Stimulated activated naive B cell treated with anti-CD40 and anti-IgM and Interleukin-4, amounts not matched to agents 10 μg/mL and 1 μg/mL and 100 μg/mL, for 72 hours (primary cell): ENCODE data around the gene DPYD.
A peak's percentile ranks its signal among the peaks of the same experiment; 100 is the strongest.

Experiments used
- ATAC-seq, 2 donors: fragments of 150-1000 bp; cut with Tn5 transposase; replicated peaks; 2 replicates each; pipeline ENCODE4 v1.10.0; 2021; ENCODE audit warnings: moderate library complexity in 1 of 2
- DNase-seq: peaks from one replicate; pipeline ENCODE4 v3.0.0; 2021
- H3K27ac Mint-ChIP-seq: one replicate; pipeline ENCODE4 v1.8.0; 2022; ENCODE audit warnings: mild to moderate bottlenecking, mixed read lengths
- H3K27me3 Mint-ChIP-seq, 2 donors: one replicate each; pipeline ENCODE4 v1.8.0; 2022; ENCODE audit warnings: mixed read lengths in 2 of 2
- H3K36me3 Mint-ChIP-seq, 2 donors: one replicate each; pipeline ENCODE4 v1.8.0; 2022; ENCODE audit warnings: mixed read lengths in 2 of 2, mild to moderate bottlenecking in 1 of 2
- H3K4me1 Mint-ChIP-seq, 2 donors: one replicate each; pipeline ENCODE4 v1.8.0; 2022; ENCODE audit warnings: mixed read lengths in 2 of 2, mild to moderate bottlenecking in 1 of 2
- H3K4me3 Mint-ChIP-seq, 2 donors: one replicate each; pipeline ENCODE4 v1.8.0; 2022; ENCODE audit warnings: mild to moderate bottlenecking in 2 of 2, mixed read lengths in 2 of 2, moderate library complexity in 1 of 2
- H3K9me3 Mint-ChIP-seq, 2 donors: one replicate each; pipeline ENCODE4 v1.8.0; 2022; ENCODE audit warnings: mixed read lengths in 2 of 2, mild to moderate bottlenecking in 1 of 2

DPYD gene

GRCh38 chr1:97501628-97502027 is 419.2 kb downstream of the DPYD start:
- peaks cover 9 to 15% of the 10 kb centered on the region in 2 donors for H3K4me1 Mint-ChIP-seq
- H3K36me3 Mint-ChIP-seq: peaks cover 4 to 11% of the 10 kb centered on the region in 2 donors
- H3K4me3 Mint-ChIP-seq: no peak overlapping the region
- H3K27ac Mint-ChIP-seq: no peak overlapping the region
- DNase-seq (no peak), ATAC-seq (no peak)
- H3K9me3 Mint-ChIP-seq: peaks cover 4 to 5% of the 10 kb centered on the region in 2 donors
- H3K27me3 Mint-ChIP-seq: no peaks in the 10 kb centered on the region

- H3K4me1 Mint-ChIP-seq: peaks cover 8 to 11% of the 10 kb centered on the region in 2 donors
- no peak overlapping the region for H3K27ac Mint-ChIP-seq
- no peaks in the 10 kb centered on the region for H3K27me3 Mint-ChIP-seq
- no peak overlapping the region for H3K4me3 Mint-ChIP-seq
- peaks cover 4 to 5% of the 10 kb centered on the region in 2 donors for H3K9me3 Mint-ChIP-seq
- peaks cover 4 to 11% of the 10 kb centered on the region in 2 donors for H3K36me3 Mint-ChIP-seq
- DNase-seq: no peak
- ATAC-seq: no peak
These were observed 420.1 kb downstream of the DPYD start for GRCh38 chr1:97500760-97501159.

GRCh38 chr1:97499667-97500066 is 421.2 kb downstream of the DPYD start:
- DNase-seq: no peak
- Mint-ChIP-seq H3K27ac (no peak overlapping the region), H3K27me3 (no peaks in the 10 kb centered on the region), H3K9me3 (peaks cover 4 to 5% of the 10 kb centered on the region in 2 donors), H3K4me1 (peaks cover under 1% of the 10 kb centered on the region in 2 donors), H3K4me3 (no peak overlapping the region), H3K36me3 (peaks cover 4 to 11% of the 10 kb centered on the region in 2 donors)
- no peak for ATAC-seq

- H3K4me1 Mint-ChIP-seq: peaks cover 2 to 3% of the 10 kb centered on the region in 2 donors
- DNase-seq (no peak), ATAC-seq (no peak)
- no peaks in the 10 kb centered on the region for H3K9me3 Mint-ChIP-seq
- H3K4me3 Mint-ChIP-seq: no peak overlapping the region
- no peak overlapping the region for H3K27ac Mint-ChIP-seq
- no peaks in the 10 kb centered on the region for H3K36me3 Mint-ChIP-seq
- no peaks in the 10 kb centered on the region for H3K27me3 Mint-ChIP-seq
These were observed 431.0 kb downstream of the DPYD start for GRCh38 chr1:97489834-97490233.

GRCh38 chr1:97488530-97488929 is 432.3 kb downstream of the DPYD start:
- ATAC-seq (no peak), DNase-seq (no peak)
- Mint-ChIP-seq H3K27ac (no peak overlapping the region), H3K4me3 (no peak overlapping the region), H3K9me3 (no peaks in the 10 kb centered on the region), H3K36me3 (no peaks in the 10 kb centered on the region), H3K27me3 (no peaks in the 10 kb centered on the region), H3K4me1 (peaks cover 3 to 7% of the 10 kb centered on the region in 2 donors)

- DNase-seq (no peak), ATAC-seq (no peak)
- peaks cover 3 to 7% of the 10 kb centered on the region in 2 donors for H3K4me1 Mint-ChIP-seq
- H3K4me3 Mint-ChIP-seq: no peak overlapping the region
- H3K36me3 Mint-ChIP-seq: peaks cover 13 to 15% of the 10 kb centered on the region in 2 donors
- no peak overlapping the region for H3K27ac Mint-ChIP-seq
- no peaks in the 10 kb centered on the region for H3K27me3 Mint-ChIP-seq
- peaks cover 5% of the 10 kb centered on the region in 2 donors for H3K9me3 Mint-ChIP-seq
These were observed 438.8 kb downstream of the DPYD start for GRCh38 chr1:97482022-97482421.

- no peak for ATAC-seq
- Mint-ChIP-seq H3K4me1 (peaks cover 6 to 11% of the 10 kb centered on the region in 2 donors), H3K4me3 (no peak overlapping the region), H3K9me3 (peaks cover 8 to 12% of the 10 kb centered on the region in 2 donors), H3K36me3 (peaks cover 21 to 22% of the 10 kb centered on the region in 2 donors), H3K27me3 (no peaks in the 10 kb centered on the region), H3K27ac (no peak overlapping the region)
- no peak for DNase-seq
These were observed 453.4 kb downstream of the DPYD start for GRCh38 chr1:97467445-97467844.

- Mint-ChIP-seq H3K4me3 (no peak overlapping the region), H3K9me3 (peaks cover 8 to 15% of the 10 kb centered on the region in 2 donors)
- no peak for ATAC-seq
These were observed 456.5 kb downstream of the DPYD start for GRCh38 chr1:97464305-97464704.

GRCh38 chr1:97461782-97462181 is 459.1 kb downstream of the DPYD start:
- peak; percentile 55 to 59 for ATAC-seq
- H3K9me3 Mint-ChIP-seq: peaks cover 8 to 12% of the 10 kb centered on the region in 2 donors
- no peaks in the 10 kb centered on the region for H3K27me3 Mint-ChIP-seq
- H3K4me1 Mint-ChIP-seq: peaks cover 11 to 25% of the 10 kb centered on the region in 2 donors
- peak overlapping the region; percentile 37 for H3K27ac Mint-ChIP-seq
- no peak for DNase-seq
- H3K4me3 Mint-ChIP-seq: no peak overlapping the region
- H3K36me3 Mint-ChIP-seq: peaks cover 27 to 30% of the 10 kb centered on the region in 2 donors

More at GRCh38 chr1:97464305-97464704, 456.5 kb downstream of the DPYD start:
- no peak overlapping the region for H3K27ac Mint-ChIP-seq
- peaks cover 11 to 25% of the 10 kb centered on the region in 2 donors for H3K4me1 Mint-ChIP-seq
- no peak for DNase-seq
- H3K36me3 Mint-ChIP-seq: peaks cover 25 to 26% of the 10 kb centered on the region in 2 donors
- H3K27me3 Mint-ChIP-seq: no peaks in the 10 kb centered on the region

GRCh38 chr1:97457446-97458089 is 463.3 kb downstream of the DPYD start:
- no peak overlapping the region for H3K4me3 Mint-ChIP-seq
- no peak overlapping the region for H3K27ac Mint-ChIP-seq
- DNase-seq (no peak), ATAC-seq (no peak)
- H3K36me3 Mint-ChIP-seq: peaks cover 6 to 10% of the 10 kb centered on the region in 2 donors
- H3K27me3 Mint-ChIP-seq: no peaks in the 10 kb centered on the region
- H3K4me1 Mint-ChIP-seq: peaks cover 4 to 16% of the 10 kb centered on the region in 2 donors
- H3K9me3 Mint-ChIP-seq: peaks cover 0 to 3% of the 10 kb centered on the region in 2 donors

GRCh38 chr1:97451944-97452343 is 468.9 kb downstream of the DPYD start:
- H3K27me3 Mint-ChIP-seq: no peaks in the 10 kb centered on the region
- ATAC-seq (no peak), DNase-seq (no peak)
- no peak overlapping the region for H3K27ac Mint-ChIP-seq
- H3K4me3 Mint-ChIP-seq: no peak overlapping the region
- peaks cover 6 to 15% of the 10 kb centered on the region in 2 donors for H3K36me3 Mint-ChIP-seq
- no peaks in the 10 kb centered on the region for H3K9me3 Mint-ChIP-seq
- peaks cover 3 to 6% of the 10 kb centered on the region in 2 donors for H3K4me1 Mint-ChIP-seq

- Mint-ChIP-seq H3K4me3 (no peak overlapping the region), H3K4me1 (peaks cover 3 to 6% of the 10 kb centered on the region in 2 donors), H3K36me3 (peaks cover 6 to 17% of the 10 kb centered on the region in 2 donors), H3K9me3 (no peaks in the 10 kb centered on the region), H3K27ac (no peak overlapping the region), H3K27me3 (no peaks in the 10 kb centered on the region)
- DNase-seq (no peak), ATAC-seq (no peak)
These were observed 469.6 kb downstream of the DPYD start for GRCh38 chr1:97451046-97451826.

- Mint-ChIP-seq H3K4me3 (no peak overlapping the region), H3K9me3 (no peaks in the 10 kb centered on the region), H3K27me3 (no peaks in the 10 kb centered on the region), H3K4me1 (no peaks in the 10 kb centered on the region), H3K36me3 (peaks cover under 1 to 5% of the 10 kb centered on the region in 2 donors), H3K27ac (no peak overlapping the region)
- DNase-seq: no peak
- ATAC-seq: no peak
These were observed 478.9 kb downstream of the DPYD start for GRCh38 chr1:97441966-97442365.

GRCh38 chr1:97433824-97434177 is 487.0 kb downstream of the DPYD start:
- Mint-ChIP-seq H3K27me3 (no peaks in the 10 kb centered on the region), H3K4me3 (no peak overlapping the region), H3K4me1 (no peaks in the 10 kb centered on the region), H3K36me3 (no peaks in the 10 kb centered on the region), H3K9me3 (no peaks in the 10 kb centered on the region), H3K27ac (no peak overlapping the region)
- ATAC-seq: no peak
- no peak for DNase-seq
